ENCODE data around the gene ULK2.

DNA sequence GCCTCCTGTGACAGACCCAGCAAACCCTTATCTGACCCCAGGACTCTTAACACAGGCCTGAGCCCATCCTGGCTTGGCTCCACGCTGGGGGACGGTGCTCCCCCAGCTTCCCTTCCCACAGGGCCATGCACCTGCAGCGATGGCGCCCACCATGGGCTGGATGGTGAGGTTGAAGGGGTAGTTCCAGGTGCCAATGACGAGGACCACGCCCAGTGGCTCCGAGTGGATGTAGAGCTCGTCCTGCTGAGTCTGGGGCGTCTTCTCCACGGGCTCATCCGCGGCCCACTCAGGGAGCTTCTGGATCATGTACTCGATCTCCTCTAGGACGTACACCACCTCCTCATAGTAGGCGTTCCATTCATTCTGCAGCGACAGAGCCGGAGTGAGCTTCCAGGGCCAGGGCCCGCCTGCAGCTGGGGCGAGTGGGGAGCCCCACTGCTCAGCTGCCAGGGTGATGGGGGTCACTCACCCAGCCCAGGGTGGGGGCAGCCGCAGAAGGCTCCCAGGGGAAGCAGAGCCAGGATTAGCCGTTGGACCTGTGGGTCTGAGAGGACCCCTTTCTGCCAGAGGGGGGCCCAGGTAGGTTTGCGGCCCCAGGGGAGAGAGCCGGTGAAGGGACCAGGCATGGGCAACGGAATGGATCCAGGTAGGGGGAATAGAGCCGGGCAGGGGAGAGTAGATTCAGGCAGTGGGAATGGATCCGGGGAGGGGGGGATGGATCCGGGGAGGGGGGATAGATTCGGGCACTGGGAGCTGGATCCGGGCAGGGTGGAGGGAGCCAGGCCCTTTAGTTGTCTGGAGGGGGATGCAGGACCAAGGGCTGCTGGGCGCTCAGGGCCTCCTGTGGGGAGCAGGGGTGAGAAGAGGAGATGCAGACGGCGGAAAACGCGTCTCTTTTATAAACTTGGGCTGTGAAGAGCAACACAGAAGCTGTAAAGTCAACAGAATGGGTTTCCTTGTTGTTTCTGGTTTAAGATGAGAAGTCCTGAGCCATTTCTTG lies 124.3 kb downstream of the ULK2 start:
- TF ChIP-seq REST (IDR thresholded peaks at IDR 0.05; ENCODE audit: insufficient read depth in 1 of 2, low read depth in 2 of 2, low read length in 2 of 2), result no peak
- no peak for TF ChIP-seq POLR2AphosphoS5 (IDR thresholded peaks at IDR 0.05; ENCODE audit: low read depth, low read length)
- no peak for TF ChIP-seq SIN3A (IDR thresholded peaks at IDR 0.05; ENCODE audit: borderline replicate concordance, insufficient read depth, low read length)

Data from PFSK-1 (cell line).